HG03139 (cell line): Measurements from ENCODE around the gene LOXL1.

ENCODE experiments used
- ATAC-seq: cut with Tn5 transposase; IDR thresholded peaks from one replicate; pipeline ENCODE4 v1.9.1; 2021; ENCODE audit not compliant: unreplicated experiment

The LOXL1 gene

DNA sequence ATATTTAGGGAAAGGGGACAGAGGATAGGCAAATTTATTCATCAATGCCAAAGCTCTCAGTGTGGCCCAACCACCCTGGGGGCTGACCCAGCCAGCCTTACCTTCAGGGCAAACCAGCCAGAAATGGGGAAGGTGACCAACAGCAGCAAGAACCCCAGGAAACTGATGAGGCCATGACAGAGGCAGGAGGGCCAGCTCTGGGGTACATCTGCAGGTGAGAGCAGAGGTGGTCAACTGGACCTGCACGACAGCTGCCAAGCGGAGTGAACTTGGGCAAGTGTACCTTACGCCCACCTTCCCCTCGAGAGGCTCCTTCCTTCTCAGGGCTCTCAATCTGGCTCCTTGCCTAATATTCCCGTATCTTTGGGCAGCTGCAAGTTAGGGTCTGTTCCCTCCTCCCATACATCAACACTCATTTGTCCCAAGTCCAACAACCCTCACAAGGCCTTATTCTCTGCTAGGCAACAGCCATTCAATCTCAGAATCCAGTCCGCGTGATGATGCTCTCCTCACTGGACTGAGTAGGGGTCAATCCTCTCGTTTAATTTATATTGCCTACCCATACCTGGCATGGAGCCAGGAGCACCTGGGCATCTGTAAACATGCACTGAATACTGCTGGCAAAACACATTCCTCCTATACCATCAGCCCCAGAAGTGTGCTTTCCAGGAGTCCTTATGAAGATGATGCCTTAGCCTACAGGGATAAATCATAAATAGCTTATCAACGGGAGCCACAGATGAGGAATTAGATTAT is 64.2 kb downstream of the LOXL1 start:
- ATAC-seq: no peak

DNA sequence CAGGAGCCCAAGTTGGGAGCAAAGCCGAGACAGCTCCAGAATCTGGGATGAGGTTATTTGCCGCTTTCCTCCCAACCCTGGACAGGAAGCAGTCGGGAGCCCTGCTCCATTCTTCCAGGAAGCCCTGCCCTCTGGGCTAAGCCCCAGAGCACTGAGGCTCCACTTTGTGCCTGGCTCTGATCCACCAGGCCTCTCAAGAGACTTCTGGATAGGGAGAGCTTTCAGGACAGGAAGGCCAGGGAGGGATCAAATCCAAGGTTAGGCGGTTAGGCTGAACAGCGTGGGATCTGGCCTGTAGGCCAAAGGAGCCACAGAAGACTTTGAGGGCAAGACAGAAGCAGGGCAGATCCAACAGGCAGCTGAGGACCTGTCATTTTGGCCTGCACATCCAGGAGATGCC is 65.0 kb downstream of the LOXL1 start:
- no peak for ATAC-seq

DNA sequence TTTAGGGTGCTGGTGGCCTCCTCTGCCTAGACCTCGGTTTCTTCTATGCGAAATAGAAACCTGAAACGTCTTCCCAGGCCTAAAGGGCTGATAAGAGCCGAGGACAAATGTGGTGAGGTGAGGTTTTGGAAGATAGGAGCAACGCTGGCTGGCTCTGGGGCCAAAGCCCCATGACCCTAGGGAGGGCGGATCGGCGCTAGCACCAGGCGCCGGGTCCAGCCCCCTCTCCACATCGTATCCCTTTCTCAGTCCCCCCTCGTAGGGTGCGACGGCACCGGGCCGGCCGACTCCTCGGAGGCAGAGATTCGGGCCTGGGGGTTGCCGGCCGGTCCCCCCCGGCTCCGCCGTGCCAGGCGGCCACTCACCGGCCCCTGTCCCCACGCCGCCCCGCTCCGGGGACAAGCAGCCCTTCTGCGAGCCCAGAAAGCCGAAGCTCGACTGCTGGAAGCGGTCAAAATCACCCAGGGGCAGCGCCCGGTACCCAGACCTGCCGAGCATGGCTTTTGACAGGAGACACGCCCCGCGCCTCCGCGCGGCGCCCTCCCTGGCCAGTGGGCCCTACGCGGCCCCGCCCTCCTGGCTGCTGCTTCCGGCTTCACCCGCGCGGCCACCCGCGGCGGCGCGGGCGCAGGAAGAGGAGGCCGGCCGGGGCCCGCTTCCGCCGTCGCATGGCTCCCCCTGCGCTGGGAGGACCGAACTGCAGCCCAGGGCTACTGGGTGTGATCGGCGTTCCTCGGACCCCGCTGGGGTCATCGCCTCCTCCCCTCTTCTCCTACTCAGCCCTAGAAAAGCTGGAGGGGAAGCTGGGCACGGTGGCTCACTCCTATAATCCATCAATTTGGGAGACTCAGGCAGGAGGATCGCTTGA is 65.7 kb downstream of the LOXL1 start, which contains the start of gene STOML1:
TSS of gene STOML1 (minus strand) at position 570 of the 868 bp plus-strand sequence. CDS start at position 498, 72 bp downstream.
- peak; percentile 62 for ATAC-seq

DNA sequence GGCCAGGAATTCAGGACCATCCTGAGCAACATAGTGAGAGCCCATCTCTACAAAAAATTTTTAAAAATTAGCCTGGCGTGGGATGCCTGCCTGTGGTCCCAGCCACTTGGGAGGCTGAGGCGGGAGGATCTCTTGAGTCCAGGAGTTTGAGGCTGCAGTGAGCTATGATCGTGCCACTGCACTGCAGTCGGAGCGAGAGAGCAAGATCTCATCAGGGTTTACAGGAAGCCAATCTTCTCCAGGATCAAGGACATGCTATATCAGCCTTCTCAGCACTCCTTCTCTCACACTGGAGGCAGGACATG is 66.3 kb downstream of the LOXL1 start:
- no peak for ATAC-seq

DNA sequence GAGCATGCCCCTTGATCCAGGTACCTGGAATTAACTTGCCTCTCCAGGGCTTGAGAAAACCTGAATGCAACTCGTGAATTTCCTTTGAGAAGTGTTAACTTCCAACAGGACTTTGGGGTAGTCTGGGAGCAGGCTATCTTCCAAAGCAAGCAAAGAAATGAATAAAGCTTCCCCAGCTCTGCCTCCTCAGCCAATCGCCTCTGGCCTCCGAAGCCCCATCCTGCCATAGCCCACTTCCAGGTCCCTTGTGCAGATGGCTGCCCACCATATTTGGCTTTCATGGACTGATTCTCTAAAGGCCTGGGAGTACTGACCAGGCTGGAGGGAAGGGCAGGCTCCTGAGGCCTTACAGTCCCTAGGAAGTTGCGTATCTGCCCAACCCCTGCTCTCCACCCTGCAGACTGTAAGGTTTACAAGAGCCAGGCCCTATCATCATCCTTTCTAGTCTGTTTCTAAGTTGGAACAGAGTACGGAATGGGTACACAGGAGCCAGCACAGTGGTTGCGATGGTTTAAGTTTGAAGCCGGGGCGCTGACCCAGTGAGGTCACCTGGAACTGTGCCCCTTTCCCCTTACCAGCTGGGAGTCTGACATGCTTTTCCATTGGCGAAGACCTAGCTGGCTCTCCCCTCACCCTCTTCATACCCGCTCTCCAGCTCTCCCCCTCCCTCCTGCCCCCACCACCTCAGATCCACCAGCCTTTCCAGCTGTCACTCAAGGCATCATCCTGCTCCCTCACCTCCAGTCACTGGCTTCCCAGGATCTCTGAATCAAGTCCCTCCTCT is 67.1 kb downstream of the LOXL1 start:
- no peak for ATAC-seq

DNA sequence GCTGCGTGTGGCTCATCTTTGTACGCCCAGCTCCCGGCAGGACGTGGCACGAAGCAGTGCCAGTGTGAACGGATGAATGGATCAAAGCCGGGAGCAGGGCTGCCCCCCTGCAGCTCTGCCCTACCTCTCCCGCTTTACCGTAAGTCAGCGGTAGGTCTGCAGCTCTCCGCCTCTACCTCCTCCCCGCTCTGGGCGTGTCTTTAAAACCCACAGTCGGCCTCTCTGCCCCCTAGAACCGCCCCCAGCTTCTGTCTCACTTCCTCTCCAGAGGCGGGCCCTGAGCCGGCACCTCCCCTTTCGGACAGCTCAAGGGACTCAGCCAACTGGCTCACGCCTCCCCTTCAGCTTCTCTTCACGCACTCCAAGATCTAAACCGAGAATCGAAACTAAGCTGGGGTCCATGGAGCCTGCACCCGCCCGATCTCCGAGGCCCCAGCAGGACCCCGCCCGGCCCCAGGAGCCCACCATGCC is 68.2 kb downstream of the LOXL1 start, which contains the start of gene PML:
TSS of gene PML (plus strand) at position 304 of the 471 bp plus-strand sequence. CDS start at position 401, 97 bp downstream.
- peak; percentile 67 for ATAC-seq

DNA sequence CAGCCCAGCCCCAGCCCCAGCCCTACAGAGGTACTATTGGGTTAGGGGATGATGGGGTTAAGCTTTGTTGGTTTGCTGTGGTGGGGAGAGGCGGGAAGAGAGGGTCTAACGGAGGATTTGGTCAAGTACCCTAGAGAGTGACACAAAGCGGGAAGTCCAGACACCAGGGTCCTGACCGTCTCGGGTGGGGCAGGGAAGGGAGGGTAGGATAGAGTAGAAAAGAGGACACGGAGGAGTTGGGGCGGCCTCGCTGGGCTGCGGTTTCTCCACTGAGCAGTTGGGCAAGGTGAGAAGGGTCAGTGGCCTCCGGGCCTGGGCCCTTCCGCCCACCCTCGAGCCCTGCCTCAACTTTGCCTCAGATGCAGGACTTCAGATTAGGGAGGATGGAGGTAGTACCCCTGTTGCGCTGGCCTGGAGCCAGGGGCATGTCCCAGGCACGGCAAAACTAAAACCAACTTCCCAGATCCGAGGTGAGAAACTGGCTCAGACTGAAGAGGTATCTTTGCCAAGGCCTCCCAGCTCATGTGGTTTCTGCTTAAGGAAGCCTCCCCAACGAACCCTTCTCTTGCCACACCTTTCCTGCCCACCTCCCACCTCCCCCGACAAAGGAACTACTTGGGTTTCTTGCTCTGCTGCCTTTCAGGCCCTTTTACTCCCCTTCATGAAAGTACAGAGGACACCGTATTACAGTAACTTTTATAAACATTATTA is 68.8 kb downstream of the LOXL1 start:
- no peak for ATAC-seq

DNA sequence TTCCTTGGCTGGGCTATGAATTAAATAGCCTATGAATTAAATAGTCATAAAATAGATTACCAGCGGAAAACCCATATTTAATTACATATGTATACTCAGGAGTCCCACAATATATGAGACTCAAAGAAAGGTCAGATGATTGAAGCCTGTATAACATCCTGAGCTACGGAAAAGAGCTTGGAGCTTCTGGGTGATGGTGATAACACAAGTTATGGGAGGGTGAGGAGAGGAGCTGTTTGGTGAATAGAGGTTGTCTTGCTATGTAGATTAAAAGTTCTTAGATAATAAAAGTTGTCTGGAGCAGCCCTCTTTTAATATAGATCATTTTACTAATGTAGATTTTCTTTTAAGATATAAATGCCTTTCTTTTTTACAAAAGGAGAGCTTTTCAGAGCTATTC is 70.0 kb downstream of the LOXL1 start:
- ATAC-seq: no peak

DNA sequence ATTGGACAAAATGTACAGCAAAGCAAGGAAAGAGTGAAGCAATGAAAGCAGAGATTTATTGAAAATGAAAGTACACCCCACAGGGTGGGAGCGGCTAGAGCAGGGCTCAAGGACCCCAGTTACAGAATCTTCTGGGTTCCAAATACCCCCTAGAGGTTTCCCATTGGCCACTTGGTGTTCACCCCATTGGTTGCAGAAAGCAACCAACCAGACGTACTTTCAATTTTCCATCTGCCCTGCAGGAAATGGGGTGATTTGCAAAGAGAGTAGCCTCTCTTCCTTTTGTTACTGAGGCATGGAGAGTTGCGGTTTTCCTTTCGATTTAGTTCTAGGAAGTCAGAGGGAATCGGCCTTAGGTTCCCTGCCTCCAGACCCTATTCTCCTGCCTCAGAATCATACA is 70.7 kb downstream of the LOXL1 start:
- ATAC-seq: no peak

DNA sequence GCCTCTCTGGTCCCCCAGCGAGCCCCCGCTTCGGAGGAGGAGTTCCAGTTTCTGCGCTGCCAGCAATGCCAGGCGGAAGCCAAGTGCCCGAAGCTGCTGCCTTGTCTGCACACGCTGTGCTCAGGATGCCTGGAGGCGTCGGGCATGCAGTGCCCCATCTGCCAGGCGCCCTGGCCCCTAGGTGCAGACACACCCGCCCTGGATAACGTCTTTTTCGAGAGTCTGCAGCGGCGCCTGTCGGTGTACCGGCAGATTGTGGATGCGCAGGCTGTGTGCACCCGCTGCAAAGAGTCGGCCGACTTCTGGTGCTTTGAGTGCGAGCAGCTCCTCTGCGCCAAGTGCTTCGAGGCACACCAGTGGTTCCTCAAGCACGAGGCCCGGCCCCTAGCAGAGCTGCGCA is 71.7 kb downstream of the LOXL1 start:
- no peak for ATAC-seq
